Measurements from ENCODE around the gene KDM4F.

Gene KDM4F

GRCh38 chr11:95091663-95092180, 42.5 kb downstream of the KDM4F start:
- no peak for DNase-seq (ENCODE audit: low read depth in 2 of 2)

DNA sequence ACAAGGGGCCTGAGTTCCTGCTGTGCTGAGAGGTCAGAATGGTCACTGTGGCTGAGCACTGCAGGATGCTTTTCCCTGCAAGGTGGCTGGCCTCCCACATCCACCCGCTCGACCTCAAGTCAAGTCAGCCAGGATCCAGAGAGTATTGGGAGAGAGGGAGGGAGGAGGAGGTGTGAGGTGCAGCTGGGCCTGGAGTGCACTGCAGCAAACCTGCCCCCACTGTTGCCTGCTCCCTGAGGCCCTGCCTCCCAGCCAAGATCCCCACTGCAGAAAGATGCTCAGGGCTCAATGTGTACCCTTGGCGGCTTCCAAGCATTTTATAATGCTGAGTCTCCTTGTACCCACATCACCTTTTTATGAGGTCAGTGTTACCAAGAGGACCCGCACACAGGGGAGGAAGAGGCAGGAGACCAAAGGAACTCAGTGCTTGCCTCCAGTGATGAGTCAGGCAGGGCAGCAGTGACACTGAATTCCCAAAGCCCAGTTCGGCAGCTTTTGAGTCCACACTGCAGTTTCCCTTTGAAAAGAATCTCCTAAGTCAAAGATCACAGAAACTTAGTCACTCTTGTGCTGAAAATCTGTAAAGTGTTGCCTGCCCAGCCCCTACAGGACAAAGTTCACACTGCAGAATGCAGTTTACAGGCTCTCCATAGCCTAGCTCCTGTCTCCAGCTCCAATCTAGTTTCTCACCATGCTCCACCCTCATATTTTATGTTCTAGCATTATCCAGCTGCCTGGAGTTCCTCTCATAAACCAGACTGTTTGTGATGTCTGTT, 43.5 kb downstream of the KDM4F start:
- no peak for DNase-seq (ENCODE audit: low read depth in 2 of 2)

DNA sequence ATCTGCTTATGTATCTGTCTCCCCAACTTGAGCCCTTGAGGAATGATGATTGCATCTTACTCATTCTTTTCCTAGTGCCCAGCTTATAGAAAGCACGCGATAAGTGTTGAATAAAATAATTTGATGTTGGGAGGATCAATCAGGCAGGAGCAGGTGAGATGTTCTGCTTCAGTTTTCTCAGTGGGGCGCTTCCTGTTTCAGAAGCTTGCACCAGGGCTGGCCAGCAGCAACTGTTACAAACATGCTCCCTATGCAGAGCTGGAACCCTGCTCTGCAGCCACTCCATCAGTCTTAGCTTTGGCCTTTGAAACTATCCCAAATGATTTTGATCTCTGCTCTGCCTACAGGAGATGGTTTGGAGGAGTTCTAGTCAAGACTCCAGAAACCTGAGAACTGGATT, 44.3 kb downstream of the KDM4F start:
- no peak for DNase-seq (ENCODE audit: low read depth in 2 of 2)

DNA sequence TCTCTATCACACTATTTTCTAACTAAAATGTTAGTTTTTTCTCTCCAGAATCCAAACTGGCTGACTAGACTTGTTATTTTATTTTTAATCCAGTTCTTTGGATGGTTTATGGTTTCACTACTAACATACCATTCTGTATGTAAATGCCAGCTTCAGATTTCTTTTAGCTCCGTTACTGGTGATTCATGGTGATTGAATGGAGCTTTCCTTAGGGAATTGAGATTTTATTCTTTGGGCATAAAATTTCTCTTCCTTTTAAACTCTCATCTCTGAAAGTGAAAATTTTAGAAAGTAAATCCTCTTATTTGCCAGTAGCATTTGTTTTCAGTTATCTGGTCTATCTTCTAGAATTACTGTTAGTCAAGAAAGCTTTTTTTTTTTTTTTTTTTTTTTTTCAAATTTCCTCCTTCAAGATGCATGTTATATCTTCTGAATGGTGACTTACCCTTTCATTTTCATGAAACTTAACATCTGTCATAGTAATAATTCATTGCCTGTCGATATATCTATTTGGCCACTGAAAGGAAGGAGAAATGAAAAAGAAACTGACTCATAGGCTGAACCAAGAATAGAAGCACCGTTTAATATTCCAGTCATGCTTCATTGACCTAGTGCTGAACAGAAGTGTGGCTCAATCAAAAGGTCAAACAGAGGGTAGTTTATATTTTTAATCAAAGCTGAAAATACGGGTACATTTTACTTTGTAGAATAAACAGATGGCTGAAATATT, 46.8 kb downstream of the KDM4F start:
- no peak for DNase-seq (ENCODE audit: low read depth in 2 of 2)

DNA sequence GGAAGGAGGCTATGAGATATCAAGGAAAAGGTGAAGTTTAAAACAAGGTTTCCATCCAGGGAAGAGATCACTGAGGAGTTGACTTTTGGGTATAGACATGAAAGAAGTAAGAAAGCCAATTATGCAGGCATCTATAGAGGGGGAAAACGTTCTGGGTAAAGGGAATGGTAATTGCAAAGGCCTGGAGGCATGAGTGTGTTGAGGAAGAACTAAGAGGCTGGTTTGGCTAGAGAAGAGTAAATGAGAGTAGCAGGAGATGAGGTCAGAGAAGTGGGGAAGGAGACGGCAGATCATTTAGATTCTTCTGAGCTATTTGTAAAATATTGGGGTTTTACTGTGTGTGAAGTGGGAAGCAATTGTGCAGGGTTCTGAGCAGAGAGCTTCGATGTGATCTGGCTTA, 48.0 kb downstream of the KDM4F start:
- no peak for DNase-seq (ENCODE audit: low read depth in 2 of 2)

- DNase-seq (ENCODE audit: low read depth in 2 of 2): no peak
Observed at GRCh38 chr11:95098826-95099225, 49.6 kb downstream of the KDM4F start.

GRCh38 chr11:95100191-95100648, 51.0 kb downstream of the KDM4F start:
- DNase-seq (ENCODE audit: low read depth in 2 of 2): no peak

All from activated CD8-positive, alpha-beta memory T cell treated with anti-CD3 and anti-CD28 coated beads for 4 hours (primary cell).